Measurements from ENCODE around the gene HIVEP1. TPM values are rescaled to one million over a fixed set of nuclear protein-coding genes. Genes with fewer than 3 reads are reported as not detected.

HIVEP1 gene
- total RNA-seq, 2 donors from 2014 or later = 22.3 to 34.4 TPM

- Histone ChIP-seq H3K9me3 (no peaks in the 10 kb centered on the region), H3K27ac (peak overlapping the region in 1 of 2 donors; percentile 24), H3K4me1 (ENCODE audit: control insufficient read depth in 1 of 2, low read depth in 2 of 2) (peaks cover 0 to 23% of the 10 kb centered on the region in 2 donors), H3K36me3 (no peaks in the 10 kb centered on the region), H3K27me3 (replicated peaks; ENCODE audit: insufficient read depth) (no peaks in the 10 kb centered on the region), H3K4me3 (peak overlapping the region; percentile 64)
- no peak for DNase-seq (ENCODE audit: low spot score)
- no peak for ATAC-seq (ENCODE audit: insufficient number of reproducible peaks, low FRiP score, low read depth)
- TF ChIP-seq, protein P1, sequence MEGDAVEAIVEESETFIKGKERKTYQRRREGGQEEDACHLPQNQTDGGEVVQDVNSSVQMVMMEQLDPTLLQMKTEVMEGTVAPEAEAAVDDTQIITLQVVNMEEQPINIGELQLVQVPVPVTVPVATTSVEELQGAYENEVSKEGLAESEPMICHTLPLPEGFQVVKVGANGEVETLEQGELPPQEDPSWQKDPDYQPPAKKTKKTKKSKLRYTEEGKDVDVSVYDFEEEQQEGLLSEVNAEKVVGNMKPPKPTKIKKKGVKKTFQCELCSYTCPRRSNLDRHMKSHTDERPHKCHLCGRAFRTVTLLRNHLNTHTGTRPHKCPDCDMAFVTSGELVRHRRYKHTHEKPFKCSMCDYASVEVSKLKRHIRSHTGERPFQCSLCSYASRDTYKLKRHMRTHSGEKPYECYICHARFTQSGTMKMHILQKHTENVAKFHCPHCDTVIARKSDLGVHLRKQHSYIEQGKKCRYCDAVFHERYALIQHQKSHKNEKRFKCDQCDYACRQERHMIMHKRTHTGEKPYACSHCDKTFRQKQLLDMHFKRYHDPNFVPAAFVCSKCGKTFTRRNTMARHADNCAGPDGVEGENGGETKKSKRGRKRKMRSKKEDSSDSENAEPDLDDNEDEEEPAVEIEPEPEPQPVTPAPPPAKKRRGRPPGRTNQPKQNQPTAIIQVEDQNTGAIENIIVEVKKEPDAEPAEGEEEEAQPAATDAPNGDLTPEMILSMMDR (IDR thresholded peaks at IDR 0.05) = no peak
Observed at GRCh38 chr6:11969092-11969491, 43.0 kb upstream of the HIVEP1 start.

GRCh38 chr6:11970114-11970513 is 42.0 kb upstream of the HIVEP1 start:
- peaks cover 3 to 27% of the 10 kb centered on the region in 2 donors for H3K4me1 ChIP-seq (ENCODE audit: control insufficient read depth in 1 of 2, low read depth in 2 of 2)
- ATAC-seq (ENCODE audit: insufficient number of reproducible peaks, low FRiP score, low read depth) = no peak

GRCh38 chr6:11971154-11971553 is 41.0 kb upstream of the HIVEP1 start:
- Histone ChIP-seq H3K9me3 (no peaks in the 10 kb centered on the region), H3K36me3 (no peaks in the 10 kb centered on the region), H3K27ac (no peak overlapping the region), H3K4me3 (no peak overlapping the region), H3K4me1 (ENCODE audit: control insufficient read depth in 1 of 2, low read depth in 2 of 2) (peaks cover 3 to 27% of the 10 kb centered on the region in 2 donors), H3K27me3 (replicated peaks; ENCODE audit: insufficient read depth) (no peaks in the 10 kb centered on the region)
- ATAC-seq (ENCODE audit: insufficient number of reproducible peaks, low FRiP score, low read depth) (no peak), DNase-seq (ENCODE audit: low spot score) (no peak)
- TF ChIP-seq, protein P1 (IDR thresholded peaks at IDR 0.05) = no peak

More at GRCh38 chr6:11970114-11970513, 42.0 kb upstream of the HIVEP1 start:
- Histone ChIP-seq H3K27me3 (replicated peaks; ENCODE audit: insufficient read depth) (no peaks in the 10 kb centered on the region), H3K4me3 (no peak overlapping the region), H3K36me3 (no peaks in the 10 kb centered on the region), H3K27ac (no peak overlapping the region), H3K9me3 (no peaks in the 10 kb centered on the region)
- DNase-seq (ENCODE audit: low spot score) = no peak
- TF ChIP-seq, protein P1 (IDR thresholded peaks at IDR 0.05) = no peak

- no peaks in the 10 kb centered on the region for H3K27me3 ChIP-seq (replicated peaks; ENCODE audit: insufficient read depth)
- peaks cover 3 to 27% of the 10 kb centered on the region in 2 donors for H3K4me1 ChIP-seq (ENCODE audit: control insufficient read depth in 1 of 2, low read depth in 2 of 2)
- DNase-seq (ENCODE audit: low spot score) (no peak), ATAC-seq (ENCODE audit: insufficient number of reproducible peaks, low FRiP score, low read depth) (no peak)
- no peak overlapping the region for H3K4me3 ChIP-seq
- H3K9me3 ChIP-seq = no peaks in the 10 kb centered on the region
- TF ChIP-seq, protein P1 (IDR thresholded peaks at IDR 0.05) = no peak
- no peaks in the 10 kb centered on the region for H3K36me3 ChIP-seq
- H3K27ac ChIP-seq = no peak overlapping the region
Observed at GRCh38 chr6:11972270-11972669, 39.8 kb upstream of the HIVEP1 start.

DNA sequence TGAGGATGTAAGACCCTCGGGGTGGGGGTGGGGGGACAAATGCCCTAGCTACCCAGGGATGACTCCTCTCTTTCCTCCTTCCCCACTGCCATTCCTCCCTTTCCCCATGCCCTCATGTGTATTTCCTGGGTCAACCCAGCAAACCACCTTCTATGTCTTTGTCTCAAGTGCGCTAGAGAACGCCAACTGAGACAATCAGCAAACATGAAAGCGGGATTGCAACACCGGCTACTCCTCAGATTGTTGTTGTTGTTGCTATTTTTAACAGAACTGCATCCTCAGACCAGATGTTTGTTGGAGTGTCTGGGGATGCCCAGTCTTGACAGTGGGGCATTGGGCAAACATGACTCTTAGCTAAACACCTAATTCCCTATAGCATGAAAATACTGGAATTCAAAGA is 39.3 kb upstream of the HIVEP1 start:
- no peak overlapping the region for H3K4me3 ChIP-seq
- H3K27ac ChIP-seq = no peak overlapping the region
- peaks cover 3 to 27% of the 10 kb centered on the region in 2 donors for H3K4me1 ChIP-seq (ENCODE audit: control insufficient read depth in 1 of 2, low read depth in 2 of 2)
- H3K9me3 ChIP-seq = no peaks in the 10 kb centered on the region
- no peaks in the 10 kb centered on the region for H3K27me3 ChIP-seq (replicated peaks; ENCODE audit: insufficient read depth)
- ATAC-seq (ENCODE audit: insufficient number of reproducible peaks, low FRiP score, low read depth) (no peak), DNase-seq (ENCODE audit: low spot score) (no peak)
- H3K36me3 ChIP-seq = no peaks in the 10 kb centered on the region
- TF ChIP-seq, protein P1 (IDR thresholded peaks at IDR 0.05) = no peak
